ENCODE measurements around the gene CHST4.
A peak's percentile ranks its signal among the peaks of the same experiment; 100 is the strongest.

Gene CHST4

DNA sequence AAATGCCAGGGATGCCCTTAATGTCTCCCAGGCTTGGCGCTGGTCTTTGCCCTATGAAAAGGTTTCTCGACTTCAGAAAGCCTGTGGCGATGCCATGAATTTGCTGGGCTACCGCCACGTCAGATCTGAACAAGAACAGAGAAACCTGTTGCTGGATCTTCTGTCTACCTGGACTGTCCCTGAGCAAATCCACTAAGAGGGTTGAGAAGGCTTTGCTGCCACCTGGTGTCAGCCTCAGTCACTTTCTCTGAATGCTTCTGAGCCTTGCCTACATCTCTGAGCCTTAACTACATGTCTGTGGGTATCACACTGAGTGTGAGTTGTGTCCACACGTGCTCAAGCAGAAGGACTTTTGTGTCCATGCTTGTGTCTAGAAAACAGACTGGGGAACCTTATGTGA is 11.4 kb downstream of the CHST4 start:
- TF ChIP-seq CTCF (IDR thresholded peaks at IDR 0.05; ENCODE audit: low read depth, low read length, missing control alignments) = peak; percentile 80
- in situ Hi-C loops (cut with HindIII; ENCODE audit: low pct_ligation_motif_present, low sequenced_read_pairs) = no loop called here
- H3K27me3 ChIP-seq (replicated peaks) = no peaks in the 10 kb centered on the region
- no peaks in the 10 kb centered on the region for H3K36me3 ChIP-seq (replicated peaks)
- H3K4me3 ChIP-seq (ENCODE audit: low read depth, low read length) = no peak overlapping the region
- H3K27ac ChIP-seq = no peak overlapping the region
- DNase-seq = peak; percentile 38

DNA sequence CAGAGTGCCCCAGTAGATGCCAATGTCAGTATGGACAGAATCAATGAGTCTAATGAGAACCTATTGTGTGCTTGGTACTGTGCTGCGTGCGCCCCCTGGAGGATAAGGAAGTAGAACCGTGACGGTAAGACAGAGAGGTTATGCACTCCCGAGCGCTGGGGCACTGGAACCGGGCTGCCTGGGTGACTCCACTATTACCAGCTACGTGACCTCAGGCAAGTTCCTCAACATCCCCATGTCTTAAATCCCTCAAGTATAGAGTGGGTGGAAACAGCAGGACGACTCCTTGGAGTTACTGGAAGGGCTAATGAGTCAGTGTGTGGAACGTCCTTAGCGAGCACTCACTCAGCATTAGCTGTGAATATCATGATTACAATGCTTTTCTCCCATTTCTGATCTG is 16.2 kb downstream of the CHST4 start:
- Histone ChIP-seq H3K36me3 (replicated peaks) (no peaks in the 10 kb centered on the region), H3K27me3 (replicated peaks) (no peaks in the 10 kb centered on the region), H3K27ac (no peak overlapping the region), H3K4me3 (ENCODE audit: low read depth, low read length) (no peak overlapping the region)
- DNase-seq = peak; percentile 28
- in situ Hi-C loops (cut with HindIII; ENCODE audit: low pct_ligation_motif_present, low sequenced_read_pairs) = no loop called here
- peak; percentile 69 for TF ChIP-seq CTCF (IDR thresholded peaks at IDR 0.05; ENCODE audit: low read depth, low read length, missing control alignments)

- Histone ChIP-seq H3K36me3 (replicated peaks) (no peaks in the 10 kb centered on the region), H3K27me3 (replicated peaks) (no peaks in the 10 kb centered on the region), H3K4me3 (ENCODE audit: low read depth, low read length) (no peak overlapping the region), H3K27ac (no peak overlapping the region)
- no peak for TF ChIP-seq CTCF (IDR thresholded peaks at IDR 0.05; ENCODE audit: low read depth, low read length, missing control alignments)
- in situ Hi-C loops (cut with HindIII; ENCODE audit: low pct_ligation_motif_present, low sequenced_read_pairs) = no loop called here
- no peak for DNase-seq
Observed at GRCh38 chr16:71547168-71547567, 20.9 kb downstream of the CHST4 start.

- H3K27ac ChIP-seq = no peak overlapping the region
- in situ Hi-C loops (cut with HindIII; ENCODE audit: low pct_ligation_motif_present, low sequenced_read_pairs) = no loop called here
- no peak for TF ChIP-seq CTCF (IDR thresholded peaks at IDR 0.05; ENCODE audit: low read depth, low read length, missing control alignments)
- H3K36me3 ChIP-seq (replicated peaks) = no peaks in the 10 kb centered on the region
- H3K4me3 ChIP-seq (ENCODE audit: low read depth, low read length) = no peak overlapping the region
- no peak for DNase-seq
- no peaks in the 10 kb centered on the region for H3K27me3 ChIP-seq (replicated peaks)
Observed at GRCh38 chr16:71552698-71553503, 26.7 kb downstream of the CHST4 start.

- Histone ChIP-seq H3K27ac (no peak overlapping the region), H3K27me3 (replicated peaks) (no peaks in the 10 kb centered on the region), H3K36me3 (replicated peaks) (no peaks in the 10 kb centered on the region), H3K4me3 (ENCODE audit: low read depth, low read length) (no peak overlapping the region)
- no peak for TF ChIP-seq CTCF (IDR thresholded peaks at IDR 0.05; ENCODE audit: low read depth, low read length, missing control alignments)
- in situ Hi-C loops (cut with HindIII; ENCODE audit: low pct_ligation_motif_present, low sequenced_read_pairs) = no loop called here
- DNase-seq = no peak
Observed at GRCh38 chr16:71555230-71555891, 29.1 kb downstream of the CHST4 start.

All from brain microvascular endothelial cell (primary cell).